ENCODE measurements around the gene MUC20. TPM values are rescaled to one million over a fixed set of nuclear protein-coding genes. Genes with fewer than 3 reads are reported as not detected.

MUC20 gene
- total RNA-seq, 1 donor from 2014 or later = not detected

DNA sequence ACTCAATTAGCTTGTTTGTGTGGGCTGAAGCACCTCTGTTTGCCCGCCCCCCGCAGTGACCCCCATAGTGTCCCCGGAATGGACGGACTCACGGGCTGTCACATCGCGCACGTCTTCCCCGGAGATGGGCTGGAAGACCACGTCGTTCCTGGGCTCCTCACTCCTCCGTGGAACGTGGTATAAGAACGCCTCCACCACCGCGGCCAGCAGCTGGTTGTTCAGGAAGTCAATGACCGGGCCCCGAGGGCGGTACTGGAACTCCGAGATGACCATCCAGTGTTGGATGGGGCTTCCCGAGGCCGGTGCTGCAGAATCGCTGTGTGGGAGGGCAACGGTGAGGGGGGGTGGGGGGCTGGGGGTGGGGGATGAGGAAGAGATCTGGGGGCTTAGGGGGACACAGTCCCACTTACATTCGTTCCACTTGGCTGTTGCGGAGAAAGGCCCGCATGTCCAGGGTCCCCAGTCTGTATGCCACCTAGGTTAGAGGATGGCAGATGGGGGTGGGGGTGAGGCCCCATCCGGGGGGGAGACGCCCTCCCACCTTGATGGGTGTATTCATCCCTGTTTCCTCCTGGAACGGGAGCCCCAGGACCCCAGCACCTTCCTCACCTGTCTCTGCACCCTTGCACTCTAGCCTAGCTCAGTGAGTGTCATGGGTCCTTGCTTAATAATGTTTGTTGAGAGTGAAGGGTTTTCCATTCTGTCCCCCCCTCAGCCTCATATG is 30.2 kb downstream of the MUC20 start:
- Histone ChIP-seq H2AFZ (ENCODE audit: low read depth, low read length) (no peak overlapping the region), H3K27me3 (ENCODE audit: insufficient read depth, low read length) (peaks cover 7% of the 10 kb centered on the region), H3K79me2 (ENCODE audit: insufficient read depth, low read length) (no peaks in the 10 kb centered on the region), H3K9me3 (ENCODE audit: insufficient read depth, low read depth, low read length) (no peaks in the 10 kb centered on the region), H3K9ac (ENCODE audit: low read length) (no peak overlapping the region), H3K4me1 (ENCODE audit: insufficient read depth, low read length) (no peaks in the 10 kb centered on the region), H3K4me2 (ENCODE audit: low read length) (no peak overlapping the region), H3K27ac (ENCODE audit: low read depth, low read length) (no peak overlapping the region), H3K36me3 (ENCODE audit: insufficient read depth, low read length) (no peaks in the 10 kb centered on the region), H3K4me3 (ENCODE audit: insufficient read depth, low read depth, low read length) (no peak overlapping the region), H4K20me1 (ENCODE audit: insufficient read depth, low read length) (no peaks in the 10 kb centered on the region)
- Mint-ChIP-seq H3K4me1 (ENCODE audit: low read depth, unreplicated experiment) (peaks cover 3% of the 10 kb centered on the region), H3K27me3 (ENCODE audit: low read depth, unreplicated experiment) (peaks cover 43% of the 10 kb centered on the region), H3K36me3 (ENCODE audit: low read depth, unreplicated experiment) (no peaks in the 10 kb centered on the region), H3K27ac (ENCODE audit: unreplicated experiment) (no peak overlapping the region), H3K9me3 (ENCODE audit: unreplicated experiment) (peaks cover 8% of the 10 kb centered on the region), H3K4me3 (ENCODE audit: unreplicated experiment) (no peak overlapping the region)
- TF ChIP-seq EZH2 (IDR thresholded peaks at IDR 0.05; ENCODE audit: insufficient read depth, low read length) = no peak
- TF ChIP-seq, protein P1, sequence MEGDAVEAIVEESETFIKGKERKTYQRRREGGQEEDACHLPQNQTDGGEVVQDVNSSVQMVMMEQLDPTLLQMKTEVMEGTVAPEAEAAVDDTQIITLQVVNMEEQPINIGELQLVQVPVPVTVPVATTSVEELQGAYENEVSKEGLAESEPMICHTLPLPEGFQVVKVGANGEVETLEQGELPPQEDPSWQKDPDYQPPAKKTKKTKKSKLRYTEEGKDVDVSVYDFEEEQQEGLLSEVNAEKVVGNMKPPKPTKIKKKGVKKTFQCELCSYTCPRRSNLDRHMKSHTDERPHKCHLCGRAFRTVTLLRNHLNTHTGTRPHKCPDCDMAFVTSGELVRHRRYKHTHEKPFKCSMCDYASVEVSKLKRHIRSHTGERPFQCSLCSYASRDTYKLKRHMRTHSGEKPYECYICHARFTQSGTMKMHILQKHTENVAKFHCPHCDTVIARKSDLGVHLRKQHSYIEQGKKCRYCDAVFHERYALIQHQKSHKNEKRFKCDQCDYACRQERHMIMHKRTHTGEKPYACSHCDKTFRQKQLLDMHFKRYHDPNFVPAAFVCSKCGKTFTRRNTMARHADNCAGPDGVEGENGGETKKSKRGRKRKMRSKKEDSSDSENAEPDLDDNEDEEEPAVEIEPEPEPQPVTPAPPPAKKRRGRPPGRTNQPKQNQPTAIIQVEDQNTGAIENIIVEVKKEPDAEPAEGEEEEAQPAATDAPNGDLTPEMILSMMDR (IDR thresholded peaks at IDR 0.05; ENCODE audit: insufficient read depth, low read depth, low read length) = no peak
- DNase-seq (ENCODE audit: low read depth) (no peak), FAIRE-seq (no peak)

DNA sequence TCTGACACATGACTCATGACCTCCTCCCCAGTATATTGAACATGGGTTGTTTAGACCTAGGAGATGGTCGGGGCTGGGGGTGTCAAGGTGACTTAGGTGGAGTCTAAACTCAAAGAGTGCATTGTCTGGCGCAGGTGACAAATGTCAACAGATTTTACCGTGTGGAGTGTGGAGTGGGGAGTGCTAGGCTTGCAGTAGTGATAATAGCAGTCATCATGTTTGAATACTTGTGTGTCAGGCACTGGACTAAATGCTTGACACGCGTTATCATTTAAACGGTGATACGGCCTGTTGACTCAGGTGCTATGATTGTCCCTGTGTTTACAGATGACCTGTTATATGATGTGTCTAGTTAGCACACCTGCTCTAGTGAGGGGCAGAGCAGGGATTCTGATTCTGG is 30.8 kb downstream of the MUC20 start:
- no peaks in the 10 kb centered on the region for H3K9me3 ChIP-seq (ENCODE audit: insufficient read depth, low read depth, low read length)
- H3K4me1 ChIP-seq (ENCODE audit: insufficient read depth, low read length) = no peaks in the 10 kb centered on the region
- no peaks in the 10 kb centered on the region for H3K36me3 Mint-ChIP-seq (ENCODE audit: low read depth, unreplicated experiment)
- no peak for FAIRE-seq
- no peaks in the 10 kb centered on the region for H3K36me3 ChIP-seq (ENCODE audit: insufficient read depth, low read length)
- H3K4me1 Mint-ChIP-seq (ENCODE audit: low read depth, unreplicated experiment) = peaks cover 3% of the 10 kb centered on the region
- peaks cover 39% of the 10 kb centered on the region for H3K27me3 Mint-ChIP-seq (ENCODE audit: low read depth, unreplicated experiment)
- peaks cover 7% of the 10 kb centered on the region for H3K27me3 ChIP-seq (ENCODE audit: insufficient read depth, low read length)
- H3K79me2 ChIP-seq (ENCODE audit: insufficient read depth, low read length) = no peaks in the 10 kb centered on the region
- no peak overlapping the region for H3K4me2 ChIP-seq (ENCODE audit: low read length)
- H3K4me3 ChIP-seq (ENCODE audit: insufficient read depth, low read depth, low read length) = no peak overlapping the region
- no peak overlapping the region for H3K27ac ChIP-seq (ENCODE audit: low read depth, low read length)
- no peak overlapping the region for H3K4me3 Mint-ChIP-seq (ENCODE audit: unreplicated experiment)
- no peak overlapping the region for H3K9ac ChIP-seq (ENCODE audit: low read length)
- H3K27ac Mint-ChIP-seq (ENCODE audit: unreplicated experiment) = no peak overlapping the region
- no peak for DNase-seq (ENCODE audit: low read depth)
- H4K20me1 ChIP-seq (ENCODE audit: insufficient read depth, low read length) = no peaks in the 10 kb centered on the region
- peaks cover 7% of the 10 kb centered on the region for H3K9me3 Mint-ChIP-seq (ENCODE audit: unreplicated experiment)
- TF ChIP-seq, protein P1 (IDR thresholded peaks at IDR 0.05; ENCODE audit: insufficient read depth, low read depth, low read length) = no peak
- TF ChIP-seq EZH2 (IDR thresholded peaks at IDR 0.05; ENCODE audit: insufficient read depth, low read length) = no peak
- H2AFZ ChIP-seq (ENCODE audit: low read depth, low read length) = no peak overlapping the region

DNA sequence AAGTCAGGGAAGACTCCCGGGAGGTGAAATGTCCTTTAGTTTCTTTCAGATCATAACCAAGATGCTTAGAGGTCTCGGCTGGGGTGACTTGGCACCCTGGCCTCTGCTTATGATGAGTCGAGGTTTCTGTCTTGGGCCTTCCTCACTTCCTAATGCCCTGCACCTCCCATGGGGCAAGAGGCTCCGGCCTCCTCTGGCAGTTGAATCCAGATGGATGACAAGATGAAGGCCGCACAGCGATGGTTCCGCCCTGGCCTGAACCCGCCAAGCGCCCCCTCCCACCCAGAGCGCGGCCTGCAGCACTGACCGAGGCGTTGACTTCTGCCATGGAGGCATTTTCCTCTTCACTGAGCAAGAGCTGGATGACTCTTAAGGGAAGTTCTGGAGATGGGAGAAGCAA is 31.3 kb downstream of the MUC20 start:
- Histone ChIP-seq H3K79me2 (ENCODE audit: insufficient read depth, low read length) (no peaks in the 10 kb centered on the region), H3K36me3 (ENCODE audit: insufficient read depth, low read length) (no peaks in the 10 kb centered on the region), H3K9ac (ENCODE audit: low read length) (no peak overlapping the region), H3K4me1 (ENCODE audit: insufficient read depth, low read length) (no peaks in the 10 kb centered on the region), H3K9me3 (ENCODE audit: insufficient read depth, low read depth, low read length) (no peaks in the 10 kb centered on the region), H4K20me1 (ENCODE audit: insufficient read depth, low read length) (no peaks in the 10 kb centered on the region), H3K4me3 (ENCODE audit: insufficient read depth, low read depth, low read length) (no peak overlapping the region), H3K4me2 (ENCODE audit: low read length) (no peak overlapping the region), H3K27me3 (ENCODE audit: insufficient read depth, low read length) (peaks cover 11% of the 10 kb centered on the region), H2AFZ (ENCODE audit: low read depth, low read length) (no peak overlapping the region), H3K27ac (ENCODE audit: low read depth, low read length) (no peak overlapping the region)
- Mint-ChIP-seq H3K4me1 (ENCODE audit: low read depth, unreplicated experiment) (peaks cover 6% of the 10 kb centered on the region), H3K4me3 (ENCODE audit: unreplicated experiment) (no peak overlapping the region), H3K27ac (ENCODE audit: unreplicated experiment) (no peak overlapping the region), H3K27me3 (ENCODE audit: low read depth, unreplicated experiment) (peaks cover 40% of the 10 kb centered on the region), H3K36me3 (ENCODE audit: low read depth, unreplicated experiment) (no peaks in the 10 kb centered on the region), H3K9me3 (ENCODE audit: unreplicated experiment) (peaks cover 5% of the 10 kb centered on the region)
- DNase-seq (ENCODE audit: low read depth) (no peak), FAIRE-seq (no peak)
- TF ChIP-seq, protein P1 (IDR thresholded peaks at IDR 0.05; ENCODE audit: insufficient read depth, low read depth, low read length) = no peak
- TF ChIP-seq EZH2 (IDR thresholded peaks at IDR 0.05; ENCODE audit: insufficient read depth, low read length) = no peak
